ENCODE data around the gene GPX4. TPM values are rescaled to one million over a fixed set of nuclear protein-coding genes. Genes with fewer than 3 reads are reported as not detected.
A peak's percentile ranks its signal among the peaks of the same experiment; 100 is the strongest.

The GPX4 gene
- total and polyA plus RNA-seq, 10 of the 15 experiments (the other 5 are each of a cell fraction or from before 2014, with no cell fraction given), result 33.3 to 749 (median 297) TPM

DNA sequence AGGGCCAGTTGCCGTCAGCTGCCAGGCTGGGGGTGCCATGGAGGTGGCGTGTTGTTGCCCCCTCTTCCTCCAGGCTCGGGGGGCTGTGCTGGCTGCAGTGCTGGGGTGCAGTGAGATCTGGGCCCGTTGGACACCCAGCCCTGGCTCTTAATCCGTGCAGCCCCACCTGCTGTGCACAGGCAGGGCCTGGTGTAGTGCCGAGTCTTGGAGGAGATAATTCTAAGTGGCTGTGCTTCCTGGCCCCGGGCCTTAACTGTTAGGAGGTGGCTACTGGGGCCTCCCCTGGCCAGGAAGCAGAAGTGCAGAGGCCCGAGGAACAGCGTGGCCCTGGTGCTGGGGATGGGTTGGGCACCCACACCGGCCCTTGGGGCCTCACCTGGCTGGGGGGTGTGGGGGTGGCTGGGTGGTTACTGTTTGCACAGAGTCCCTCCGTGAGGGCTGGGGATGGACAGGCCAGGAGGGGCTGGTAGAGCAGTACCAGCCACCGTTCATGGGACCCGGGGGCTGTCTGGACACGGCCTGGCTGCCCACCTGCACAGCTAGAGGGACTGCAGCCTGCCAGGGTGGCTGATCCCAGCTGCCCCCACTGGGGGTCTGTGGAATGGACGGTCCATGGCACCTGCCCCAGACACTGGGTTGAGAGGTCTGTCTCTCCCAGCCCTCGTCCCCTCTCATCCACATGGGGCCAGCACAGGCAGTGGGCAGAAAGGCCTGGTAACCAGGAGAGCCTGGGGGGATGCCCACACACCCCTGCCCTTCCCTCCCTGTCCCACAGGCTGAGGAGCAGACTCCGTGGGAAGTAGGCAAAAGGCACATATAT, 3.3 kb downstream of the GPX4 start (continued):
- TF ChIP-seq HDAC6 (IDR thresholded peaks at IDR 0.05; ENCODE audit: unreplicated experiment), result no peak
- TF ChIP-seq SMC3 (IDR thresholded peaks at IDR 0.05; ENCODE audit: borderline replicate concordance, low read length), result peak; percentile 11; the same call in 1 of the 2 replicates
- TF ChIP-seq, protein P1, sequence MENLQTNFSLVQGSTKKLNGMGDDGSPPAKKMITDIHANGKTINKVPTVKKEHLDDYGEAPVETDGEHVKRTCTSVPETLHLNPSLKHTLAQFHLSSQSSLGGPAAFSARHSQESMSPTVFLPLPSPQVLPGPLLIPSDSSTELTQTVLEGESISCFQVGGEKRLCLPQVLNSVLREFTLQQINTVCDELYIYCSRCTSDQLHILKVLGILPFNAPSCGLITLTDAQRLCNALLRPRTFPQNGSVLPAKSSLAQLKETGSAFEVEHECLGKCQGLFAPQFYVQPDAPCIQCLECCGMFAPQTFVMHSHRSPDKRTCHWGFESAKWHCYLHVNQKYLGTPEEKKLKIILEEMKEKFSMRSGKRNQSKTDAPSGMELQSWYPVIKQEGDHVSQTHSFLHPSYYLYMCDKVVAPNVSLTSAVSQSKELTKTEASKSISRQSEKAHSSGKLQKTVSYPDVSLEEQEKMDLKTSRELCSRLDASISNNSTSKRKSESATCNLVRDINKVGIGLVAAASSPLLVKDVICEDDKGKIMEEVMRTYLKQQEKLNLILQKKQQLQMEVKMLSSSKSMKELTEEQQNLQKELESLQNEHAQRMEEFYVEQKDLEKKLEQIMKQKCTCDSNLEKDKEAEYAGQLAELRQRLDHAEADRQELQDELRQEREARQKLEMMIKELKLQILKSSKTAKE (IDR thresholded peaks at IDR 0.05; ENCODE audit: low read depth, poor library complexity, severe bottlenecking), result no peak
- TF ChIP-seq SMAD5 (IDR thresholded peaks at IDR 0.05; ENCODE audit: low read depth), result no peak

DNA sequence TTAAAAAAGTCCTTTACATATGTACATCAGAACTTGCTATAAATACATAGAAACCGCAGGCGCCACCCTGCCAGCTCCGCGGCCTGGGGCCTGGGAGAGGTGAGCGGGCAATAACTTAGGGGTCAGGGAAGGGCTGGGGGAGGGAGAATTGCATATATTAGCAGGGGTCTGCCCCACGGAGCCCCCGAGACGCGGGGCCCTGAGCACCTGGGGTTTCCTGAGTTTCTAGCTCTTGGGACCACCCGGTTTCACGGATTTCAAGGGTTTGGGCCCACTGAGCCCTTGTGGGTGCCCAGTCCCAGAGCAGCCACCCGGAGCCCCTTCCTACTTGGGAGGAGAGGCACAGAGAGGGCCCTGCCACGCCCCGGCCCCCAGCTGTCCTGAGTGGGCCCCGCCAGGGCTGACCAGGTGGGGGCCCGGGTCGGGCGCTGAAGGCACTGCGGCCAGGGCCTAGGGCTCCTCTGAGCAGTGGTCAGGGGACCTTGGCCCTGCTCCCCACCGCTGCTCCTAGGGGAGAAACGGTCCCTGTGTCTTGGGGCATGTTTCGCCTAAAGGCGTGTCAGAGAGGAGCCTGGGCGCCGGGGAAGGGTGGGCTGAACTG, 4.0 kb downstream of the GPX4 start:
- H3K27ac ChIP-seq (ENCODE audit: control insufficient read depth, insufficient read depth), result no peak overlapping the region
- SMC1A ChIA-PET (ENCODE audit: uncharacterized antibody, unreplicated experiment), result no interaction called here
- intact Hi-C loops (cut with micrococcal nuclease; ENCODE audit: unreplicated experiment) (no loop called here), in situ Hi-C loops (cut with MboI) (loop anchor here (5.0 kb wide), 1 partner anchor 95 kb away; no protein-coding TSS in a partner anchor)
- POLR2A ChIA-PET, result no interaction called here
- no peak overlapping the region for H2AFZ ChIP-seq (ENCODE audit: control insufficient read depth, low read depth, low read length)
- TF ChIP-seq POLR2A (IDR thresholded peaks at IDR 0.05; ENCODE audit: low read depth, low read length), result peak; percentile 52
- peak; percentile 27 for TF ChIP-seq RUNX3 (IDR thresholded peaks at IDR 0.05; ENCODE audit: low read length)
- TF ChIP-seq CBFB (IDR thresholded peaks at IDR 0.05; ENCODE audit: low read depth), result peak; percentile 50; the same call in 1 of the 2 replicates
- TF ChIP-seq BACH1 (IDR thresholded peaks at IDR 0.05; ENCODE audit: borderline replicate concordance), result peak; percentile 74
- no peak for TF ChIP-seq STAT3 (IDR thresholded peaks at IDR 0.05; ENCODE audit: low read depth, low read length)
- no peak for TF ChIP-seq YBX1 (IDR thresholded peaks at IDR 0.05)
- TF ChIP-seq MTA2 (IDR thresholded peaks at IDR 0.05; ENCODE audit: low read depth), result no peak
- no peak for TF ChIP-seq MEF2A (IDR thresholded peaks at IDR 0.05; ENCODE audit: insufficient read depth, low read depth, low read length)
- peak; percentile 40; the same call in 1 of the 2 replicates for TF ChIP-seq POLR2AphosphoS2 (IDR thresholded peaks at IDR 0.05; ENCODE audit: low read depth, low read length)
- H4K20me1 ChIP-seq (ENCODE audit: control insufficient read depth, insufficient read depth), result no peaks in the 10 kb centered on the region; the same call in 1 of the 2 replicates
- H3K9ac ChIP-seq (ENCODE audit: control insufficient read depth, insufficient read depth, low read length), result no peak overlapping the region
- H3K79me2 ChIP-seq (ENCODE audit: control insufficient read depth, insufficient read depth, low read length), result peaks cover 9% of the 10 kb centered on the region
- RAD21 ChIA-PET (ENCODE audit: unreplicated experiment), result interaction anchor here (1.3 kb wide), 1 partner anchor 13 kb away, joined by 3 read pairs; no protein-coding TSS in a partner anchor
- peaks cover 10% of the 10 kb centered on the region for H3K4me1 ChIP-seq (ENCODE audit: control insufficient read depth, insufficient read depth, low read length)
- no peaks in the 10 kb centered on the region for H3K27me3 ChIP-seq (replicated peaks in 1 of 2; ENCODE audit: control insufficient read depth in 2 of 2, insufficient read depth in 2 of 2, low read length in 1 of 2)
- no peaks in the 10 kb centered on the region for H3K9me3 ChIP-seq (replicated peaks; ENCODE audit: control insufficient read depth, insufficient read depth, low read length)
- FAIRE-seq, result no peak
- peaks cover 0 to 17% of the 10 kb centered on the region in 2 experiments; a peak in 2 of 4 replicates for H3K36me3 ChIP-seq (ENCODE audit: control insufficient read depth in 2 of 2, insufficient read depth in 2 of 2, low read length in 1 of 2)
- no peak for ATAC-seq
- CTCF ChIA-PET, result interaction anchor here (1.5 kb wide), 1 partner anchor 86 kb away, joined by 6 read pairs; no protein-coding TSS in a partner anchor
- H3K4me3 ChIP-seq, result no peak overlapping the region
- no peak for DNase-seq (ENCODE audit: low read depth, low spot score)
- 38% methylated on average over 25 of the region's 25 CpGs for WGBS (ENCODE audit: insufficient coverage, insufficient replicate concordance, low lambda C conversion rate, missing lambda C conversion rate)
- H3K4me2 ChIP-seq (ENCODE audit: control insufficient read depth, insufficient read depth), result no peak overlapping the region
- no TSS peak for BruUV-seq (replicated peaks)
